ENCODE data around the gene FSIP1.

DNA sequence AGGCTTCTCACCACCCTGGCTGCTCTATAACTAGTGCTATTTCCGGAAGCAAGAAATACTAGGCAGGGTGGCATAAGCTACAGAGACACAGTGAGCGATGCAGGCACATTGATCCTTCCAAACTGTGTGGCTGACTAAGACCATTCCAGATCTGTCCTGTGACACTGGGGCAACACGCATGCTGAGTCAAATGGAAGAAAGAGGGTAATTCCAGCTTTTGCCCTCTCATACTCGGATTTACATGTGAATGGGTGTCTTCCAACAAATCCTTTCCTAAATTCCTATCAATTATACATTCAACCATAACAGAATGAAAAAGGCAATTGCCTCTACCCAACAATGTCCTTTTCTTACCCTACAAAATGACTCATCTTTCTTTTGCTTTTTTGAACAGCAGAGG lies 5.1 kb downstream of the FSIP1 start:
- no peak for TF ChIP-seq POLR2A (IDR thresholded peaks at IDR 0.05)
- TF ChIP-seq, protein P1, sequence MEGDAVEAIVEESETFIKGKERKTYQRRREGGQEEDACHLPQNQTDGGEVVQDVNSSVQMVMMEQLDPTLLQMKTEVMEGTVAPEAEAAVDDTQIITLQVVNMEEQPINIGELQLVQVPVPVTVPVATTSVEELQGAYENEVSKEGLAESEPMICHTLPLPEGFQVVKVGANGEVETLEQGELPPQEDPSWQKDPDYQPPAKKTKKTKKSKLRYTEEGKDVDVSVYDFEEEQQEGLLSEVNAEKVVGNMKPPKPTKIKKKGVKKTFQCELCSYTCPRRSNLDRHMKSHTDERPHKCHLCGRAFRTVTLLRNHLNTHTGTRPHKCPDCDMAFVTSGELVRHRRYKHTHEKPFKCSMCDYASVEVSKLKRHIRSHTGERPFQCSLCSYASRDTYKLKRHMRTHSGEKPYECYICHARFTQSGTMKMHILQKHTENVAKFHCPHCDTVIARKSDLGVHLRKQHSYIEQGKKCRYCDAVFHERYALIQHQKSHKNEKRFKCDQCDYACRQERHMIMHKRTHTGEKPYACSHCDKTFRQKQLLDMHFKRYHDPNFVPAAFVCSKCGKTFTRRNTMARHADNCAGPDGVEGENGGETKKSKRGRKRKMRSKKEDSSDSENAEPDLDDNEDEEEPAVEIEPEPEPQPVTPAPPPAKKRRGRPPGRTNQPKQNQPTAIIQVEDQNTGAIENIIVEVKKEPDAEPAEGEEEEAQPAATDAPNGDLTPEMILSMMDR (IDR thresholded peaks at IDR 0.05) = no peak

Data from upper lobe of left lung (tissue), 4 donors.